Measurements from ENCODE around the gene PCGF5. TPM values are rescaled to one million over a fixed set of nuclear protein-coding genes. Genes with fewer than 3 reads are reported as not detected.

Gene PCGF5
- polyA plus RNA-seq, 1 of the 3 experiments (the other 2 are of a cell fraction) = 14.5 TPM

- DNase-seq = no peak
- H3K4me1 ChIP-seq (ENCODE audit: control insufficient read depth in 1 of 2, insufficient read depth in 2 of 2, low read depth in 1 of 2, low read length in 1 of 2) = peaks cover 0 to 6% of the 10 kb centered on the region in 2 experiments; a peak in 2 of 4 replicates
- CTCF ChIA-PET = interaction anchor here (1.1 to 1.8 kb wide), 3 partner anchors 11 to 205 kb away, joined by 3 to 6 read pairs (median 6); no protein-coding TSS in a partner anchor
- no peak overlapping the region for H3K4me2 ChIP-seq
- no peaks in the 10 kb centered on the region for H3K9me2 ChIP-seq
- POLR2A ChIA-PET = no interaction called here
- no peak for TF ChIP-seq RCOR1 (IDR thresholded peaks at IDR 0.05; ENCODE audit: low read length)
- no peak for TF ChIP-seq SIN3A (IDR thresholded peaks at IDR 0.05; ENCODE audit: borderline replicate concordance, low read depth, low read length)
- TF ChIP-seq USF1 (IDR thresholded peaks at IDR 0.05; ENCODE audit: borderline replicate concordance, low read depth) = no peak
- TF ChIP-seq MAX (IDR thresholded peaks at IDR 0.05; ENCODE audit: low read depth) = no peak
- TF ChIP-seq NRF1 (IDR thresholded peaks at IDR 0.05; ENCODE audit: low read depth, low read length) = no peak
- no peak for TF ChIP-seq EZH2phosphoT487 (IDR thresholded peaks at IDR 0.05; ENCODE audit: borderline replicate concordance, low read depth)
- TF ChIP-seq RXRA (IDR thresholded peaks at IDR 0.05; ENCODE audit: borderline replicate concordance, low read depth) = no peak
- no peak for TF ChIP-seq ZBTB33 (IDR thresholded peaks at IDR 0.05; ENCODE audit: borderline replicate concordance, low read depth)
- no peak for TF ChIP-seq PBX3 (IDR thresholded peaks at IDR 0.05)
- TF ChIP-seq TEAD4 (IDR thresholded peaks at IDR 0.05; ENCODE audit: borderline replicate concordance, insufficient read depth) = no peak
- TF ChIP-seq IRF3 (IDR thresholded peaks at IDR 0.05; ENCODE audit: low read depth, low read length) = no peak
- TF ChIP-seq NFIC (IDR thresholded peaks at IDR 0.05; ENCODE audit: borderline replicate concordance) = no peak
- TF ChIP-seq FOSL2 (IDR thresholded peaks at IDR 0.05; ENCODE audit: borderline replicate concordance, low read depth) = no peak
- TF ChIP-seq SMC3 (IDR thresholded peaks at IDR 0.05; ENCODE audit: low read depth, low read length) = no peak
- no peak for TF ChIP-seq GABPA (IDR thresholded peaks at IDR 0.05; ENCODE audit: low read depth)
- no peak for TF ChIP-seq JUND (IDR thresholded peaks at IDR 0.05)
- H3K27me3 ChIP-seq (ENCODE audit: insufficient read depth) = no peaks in the 10 kb centered on the region
- H3K9me3 ChIP-seq = no peaks in the 10 kb centered on the region
- no peak overlapping the region for H3K9ac ChIP-seq
- no peak overlapping the region for H2AFZ ChIP-seq (ENCODE audit: low read depth)
- H3K27ac ChIP-seq (ENCODE audit: low read depth in 2 of 2, low read length in 1 of 2) = no peak overlapping the region
- H3K36me3 ChIP-seq (replicated peaks in 1 of 2; ENCODE audit: control insufficient read depth in 1 of 2, insufficient read depth in 2 of 2, low read length in 1 of 2) = no peaks in the 10 kb centered on the region
- H3K4me3 ChIP-seq (ENCODE audit: low read depth in 2 of 2, low read length in 1 of 2) = no peak overlapping the region
- H4K20me1 ChIP-seq (ENCODE audit: insufficient read depth) = no peaks in the 10 kb centered on the region; the same call in 1 of the 2 replicates
- no peaks in the 10 kb centered on the region for H3F3A ChIP-seq (replicated peaks; ENCODE audit: insufficient read depth)
- WGBS (ENCODE audit: low lambda C conversion rate) = 76% methylated on average over 2 of the region's 2 CpGs
- H3K79me2 ChIP-seq (ENCODE audit: insufficient read depth) = peaks cover 23% of the 10 kb centered on the region; the same call in 1 of the 2 replicates
Measured at GRCh38 chr10:91211675-91212074, 8.8 kb upstream of the PCGF5 start.
